Tibial nerve (tissue), 4 donors: ENCODE results near the gene CLSTN1. TPM values are rescaled to one million over a fixed set of nuclear protein-coding genes. Genes with fewer than 3 reads are reported as not detected.

Experiments
- DNase-seq, 2 donors: peaks; one replicate each; pipeline ENCODE4 v3.0.0-alpha.2; 2019; ENCODE audit warnings: low spot score in 2 of 2
- H3K27ac ChIP-seq, 4 donors: fragments of 200-600 bp; sonication (generic) in 3 of 4; one replicate each; pipeline ENCODE4 v1.5.1; 2017 to 2019; ENCODE audit warnings: mild to moderate bottlenecking in 1 of 4
- H3K27me3 ChIP-seq, 2 donors: fragments of 200-600 bp; sonication (generic) in 1 of 2; one replicate each; pipeline versions ENCODE4 v1.5.1 to v1.6.0; 2017 to 2019
- H3K36me3 ChIP-seq, 3 donors: fragments of 200-600 bp; sonication (generic); one replicate each; pipeline ENCODE4 v1.5.1; 2018 to 2019
- H3K4me1 ChIP-seq, 4 donors: fragments of 200-600 bp; sonication (generic) in 3 of 4; one replicate each; pipeline ENCODE4 v1.5.1; 2017 to 2019
- H3K4me3 ChIP-seq, 4 donors: fragments of 200-600 bp; sonication (generic) in 3 of 4; one replicate each; pipeline ENCODE4 v1.5.1; 2017 to 2019; ENCODE audit warnings: mild to moderate bottlenecking in 1 of 4, moderate library complexity in 1 of 4
- H3K9me3 ChIP-seq, 4 donors: fragments of 200-600 bp; sonication (generic) in 3 of 4; one replicate each; pipeline ENCODE4 v1.5.1; 2017 to 2019
- EP300 ChIP-seq, 2 donors: sonication (generic); formaldehyde crosslinking; IDR thresholded peaks; one replicate each; pipeline ENCODE4 v1.6.1; 2017; ENCODE audit warnings: antibody characterized with exemption in 2 of 2, mild to moderate bottlenecking in 1 of 2
- POLR2A ChIP-seq, 2 donors: fragments of 450-650 bp; IDR thresholded peaks; one replicate each; pipeline ENCODE4 v1.6.1; 2017; ENCODE audit warnings: antibody characterized with exemption in 2 of 2, mild to moderate bottlenecking in 2 of 2, moderate library complexity in 2 of 2
- WGBS, 2 donors: methylation state at CpG; one replicate each; pipeline ENCODE4 v1.1.5; 2018; 5-methylcytosine and 5-hydroxymethylcytosine counted together
- total RNA-seq, 4 donors: library from RNA; depleted of rRNA; stranded (reverse); fragments of >200 nt; gene quantifications; one replicate each; pipeline ENCODE4 v1.1.0, GENCODE V29; 2016
- TF ChIP-seq, protein P1 (sequence below), 5 experiments: fragments of 200-600 bp in 3 of 5; fragments of 450-650 bp in 2 of 5; sonication (generic) in 3 of 5; IDR thresholded peaks; one replicate each; pipeline ENCODE4 v1.5.1; 2016 to 2019; ENCODE audit warnings: antibody characterized with exemption in 5 of 5, mild to moderate bottlenecking in 3 of 5, moderate library complexity in 2 of 5

The CLSTN1 gene
- total RNA-seq, 4 donors from 2014 or later = 60.9 to 90.6 (median 72.5) TPM

DNA sequence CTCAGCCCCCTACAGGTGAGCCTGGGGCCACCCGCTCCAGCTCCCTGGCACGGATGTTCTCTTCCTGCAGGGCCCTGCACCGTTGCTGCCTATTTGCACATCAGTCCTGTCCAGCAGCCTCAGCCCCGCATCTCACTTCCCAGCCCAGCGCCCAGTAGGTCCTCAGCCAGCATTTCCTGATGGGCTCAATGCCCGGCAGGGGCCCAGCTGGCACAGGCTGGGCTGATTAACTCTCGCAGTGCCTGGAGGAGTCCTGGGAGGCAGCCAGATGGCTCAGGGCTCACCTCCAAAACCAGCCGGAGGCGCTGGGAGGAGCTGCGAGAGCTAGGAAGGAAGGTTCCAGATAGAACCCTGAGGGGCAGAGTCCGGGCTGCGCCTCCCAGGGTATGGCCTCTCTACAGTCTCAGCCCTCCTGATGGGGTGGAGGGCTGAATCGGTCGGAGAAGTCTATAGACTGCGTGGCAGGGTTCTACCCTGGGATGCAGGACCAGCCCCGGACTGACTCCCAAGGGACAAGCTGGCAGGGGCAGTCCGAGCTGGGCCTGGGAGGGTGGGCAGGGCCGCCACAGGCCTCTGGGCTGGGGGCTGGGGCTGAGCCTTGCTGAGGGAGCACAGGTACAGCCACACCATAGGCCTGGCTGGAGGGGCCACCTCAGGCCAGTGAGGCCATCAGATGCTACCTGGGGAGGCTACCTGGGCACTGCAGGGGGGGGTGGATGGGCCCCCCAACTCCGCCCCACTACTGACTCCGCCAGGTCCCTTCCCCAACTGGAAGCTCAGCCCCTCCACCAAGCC lies 19.2 kb upstream of the CLSTN1 start:
- Histone ChIP-seq H3K27me3 (no peaks in the 10 kb centered on the region), H3K27ac (no peak overlapping the region), H3K4me1 (peaks cover 0 to 19% (median 0%) of the 10 kb centered on the region in 4 donors), H3K9me3 (no peaks in the 10 kb centered on the region), H3K36me3 (no peaks in the 10 kb centered on the region), H3K4me3 (no peak overlapping the region)
- no peak for DNase-seq
- TF ChIP-seq EP300 (IDR thresholded peaks at IDR 0.05) = no peak
- TF ChIP-seq POLR2A (IDR thresholded peaks at IDR 0.05) = no peak
- TF ChIP-seq, protein P1, sequence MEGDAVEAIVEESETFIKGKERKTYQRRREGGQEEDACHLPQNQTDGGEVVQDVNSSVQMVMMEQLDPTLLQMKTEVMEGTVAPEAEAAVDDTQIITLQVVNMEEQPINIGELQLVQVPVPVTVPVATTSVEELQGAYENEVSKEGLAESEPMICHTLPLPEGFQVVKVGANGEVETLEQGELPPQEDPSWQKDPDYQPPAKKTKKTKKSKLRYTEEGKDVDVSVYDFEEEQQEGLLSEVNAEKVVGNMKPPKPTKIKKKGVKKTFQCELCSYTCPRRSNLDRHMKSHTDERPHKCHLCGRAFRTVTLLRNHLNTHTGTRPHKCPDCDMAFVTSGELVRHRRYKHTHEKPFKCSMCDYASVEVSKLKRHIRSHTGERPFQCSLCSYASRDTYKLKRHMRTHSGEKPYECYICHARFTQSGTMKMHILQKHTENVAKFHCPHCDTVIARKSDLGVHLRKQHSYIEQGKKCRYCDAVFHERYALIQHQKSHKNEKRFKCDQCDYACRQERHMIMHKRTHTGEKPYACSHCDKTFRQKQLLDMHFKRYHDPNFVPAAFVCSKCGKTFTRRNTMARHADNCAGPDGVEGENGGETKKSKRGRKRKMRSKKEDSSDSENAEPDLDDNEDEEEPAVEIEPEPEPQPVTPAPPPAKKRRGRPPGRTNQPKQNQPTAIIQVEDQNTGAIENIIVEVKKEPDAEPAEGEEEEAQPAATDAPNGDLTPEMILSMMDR (IDR thresholded peaks at IDR 0.05) = no peak
- 78 to 80% methylated on average over 15 to 20 of the region's 20 CpGs for WGBS, 2 donors

DNA sequence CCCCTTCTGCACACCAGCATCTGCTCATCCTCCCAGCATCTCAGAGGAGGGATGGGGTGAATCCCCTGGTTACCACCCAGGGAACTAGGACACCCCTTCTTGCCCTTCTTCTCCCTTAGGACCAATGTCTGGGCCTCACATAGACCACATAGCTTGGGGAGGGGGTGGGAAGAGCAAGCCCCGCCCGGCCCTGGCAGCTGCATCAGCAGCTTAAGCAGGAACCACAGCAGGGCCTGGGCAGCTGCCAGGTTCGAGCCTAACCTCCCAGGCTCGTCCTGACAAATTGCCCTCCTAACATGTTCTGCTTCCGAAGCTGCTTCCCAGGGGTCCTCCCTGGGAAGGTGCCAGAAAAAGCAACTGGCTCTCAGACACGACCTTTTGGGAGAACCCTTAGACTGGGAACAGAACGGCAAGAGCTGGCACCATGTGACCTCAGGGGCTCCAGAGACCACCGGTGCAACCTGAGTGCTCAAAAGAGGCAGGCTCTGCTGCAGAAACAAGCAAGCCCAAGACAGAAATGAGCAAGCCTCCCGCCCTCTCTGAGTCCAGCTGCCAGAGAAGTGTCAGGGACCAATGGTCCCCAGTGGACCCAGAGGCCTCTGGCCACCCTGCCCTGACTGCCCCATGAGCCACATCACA lies 18.4 kb upstream of the CLSTN1 start:
- DNase-seq = no peak
- WGBS, 2 donors = 33 to 49% methylated on average over 7 to 9 of the region's 9 CpGs
- Histone ChIP-seq H3K4me1 (peaks cover 0 to 19% (median 0%) of the 10 kb centered on the region in 4 donors), H3K9me3 (no peaks in the 10 kb centered on the region), H3K27me3 (no peaks in the 10 kb centered on the region), H3K27ac (no peak overlapping the region), H3K36me3 (no peaks in the 10 kb centered on the region), H3K4me3 (no peak overlapping the region)
- TF ChIP-seq POLR2A (IDR thresholded peaks at IDR 0.05) = no peak

DNA sequence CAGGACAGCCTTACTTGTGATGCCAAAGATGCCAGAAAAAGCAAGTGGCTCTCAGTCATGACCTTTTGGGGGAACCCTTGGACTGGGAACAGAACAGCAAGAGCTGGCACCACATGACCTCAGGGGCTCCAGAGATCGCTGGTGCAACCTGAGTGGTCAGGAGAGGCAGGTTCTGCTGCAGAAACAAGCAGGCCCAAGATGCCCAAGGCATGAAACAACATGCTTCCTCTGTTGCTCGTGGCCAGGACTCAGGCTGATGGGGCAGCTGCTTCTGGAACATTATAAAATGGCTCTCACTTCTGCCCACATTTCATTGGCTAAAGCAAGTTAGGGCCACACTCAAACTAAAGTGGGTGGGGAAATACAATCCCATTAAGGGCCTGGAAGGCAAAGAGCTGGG lies 17.7 kb upstream of the CLSTN1 start:
- no peaks in the 10 kb centered on the region for H3K27me3 ChIP-seq
- no peak overlapping the region for H3K27ac ChIP-seq
- H3K36me3 ChIP-seq = no peaks in the 10 kb centered on the region
- 80 to 87% methylated on average over 2 of the region's 2 CpGs for WGBS, 2 donors
- TF ChIP-seq POLR2A (IDR thresholded peaks at IDR 0.05) = no peak
- TF ChIP-seq, protein P1 (IDR thresholded peaks at IDR 0.05) = no peak
- H3K4me3 ChIP-seq = no peak overlapping the region
- no peaks in the 10 kb centered on the region for H3K9me3 ChIP-seq
- DNase-seq = no peak
- H3K4me1 ChIP-seq = peaks cover 0 to 19% (median 0%) of the 10 kb centered on the region in 4 donors

DNA sequence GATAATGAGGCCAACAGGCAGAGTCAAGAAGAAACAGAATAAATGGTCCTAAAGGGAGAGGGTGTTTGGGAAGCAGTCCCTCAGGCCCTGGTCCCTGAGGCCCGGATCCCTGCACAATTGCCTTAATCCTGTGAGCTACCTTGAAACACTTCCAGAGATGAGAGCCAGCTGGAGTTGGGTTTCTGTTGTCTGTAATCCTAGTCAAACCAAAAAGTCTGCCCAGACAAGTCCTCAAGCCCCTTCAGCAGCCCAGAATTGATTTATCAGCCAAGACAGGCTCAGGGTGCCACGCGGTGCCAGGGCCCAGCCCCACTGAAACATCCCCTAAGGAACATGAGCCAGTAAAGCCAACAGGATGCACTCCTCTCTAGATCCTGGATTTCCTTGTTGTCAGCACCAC lies 16.4 kb upstream of the CLSTN1 start:
- no peak for TF ChIP-seq POLR2A (IDR thresholded peaks at IDR 0.05)
- TF ChIP-seq EP300 (IDR thresholded peaks at IDR 0.05) = no peak
- TF ChIP-seq, protein P1 (IDR thresholded peaks at IDR 0.05) = no peak
- H3K36me3 ChIP-seq = no peaks in the 10 kb centered on the region
- 63 to 76% methylated on average over 3 of the region's 3 CpGs for WGBS, 2 donors
- H3K27me3 ChIP-seq = no peaks in the 10 kb centered on the region
- H3K4me1 ChIP-seq = peaks cover 0 to 28% (median 4%) of the 10 kb centered on the region in 4 donors
- no peak for DNase-seq
- no peak overlapping the region for H3K4me3 ChIP-seq
- H3K27ac ChIP-seq = no peak overlapping the region
- no peaks in the 10 kb centered on the region for H3K9me3 ChIP-seq

DNA sequence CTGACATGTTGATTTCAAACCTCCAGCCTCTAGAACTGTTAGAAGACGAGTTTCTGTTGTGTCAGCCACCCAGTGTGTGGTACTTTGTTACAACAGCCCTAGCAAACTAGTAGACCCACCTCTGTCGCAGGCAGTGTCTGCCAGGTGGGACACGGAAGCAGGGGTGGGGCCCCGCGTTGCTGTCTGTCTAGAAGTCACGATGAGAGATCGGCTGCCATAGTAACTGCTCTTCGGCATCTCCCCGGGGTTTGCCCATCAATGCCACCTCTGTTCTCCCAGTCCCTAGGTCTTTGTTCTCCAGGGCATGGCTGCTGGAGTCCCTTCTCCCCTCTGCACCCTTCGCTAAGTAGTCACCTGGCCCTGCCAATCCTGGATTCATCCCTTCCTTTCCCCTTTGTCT lies 15.2 kb upstream of the CLSTN1 start:
- TF ChIP-seq, protein P1 (IDR thresholded peaks at IDR 0.05) = no peak
- TF ChIP-seq EP300 (IDR thresholded peaks at IDR 0.05) (no peak), POLR2A (IDR thresholded peaks at IDR 0.05) (no peak)
- Histone ChIP-seq H3K36me3 (no peaks in the 10 kb centered on the region), H3K27me3 (no peaks in the 10 kb centered on the region), H3K4me1 (peaks cover 0 to 24% (median 4%) of the 10 kb centered on the region in 4 donors), H3K9me3 (no peaks in the 10 kb centered on the region), H3K4me3 (no peak overlapping the region), H3K27ac (no peak overlapping the region)
- WGBS, 2 donors = 55 to 64% methylated on average over 10 of the region's 10 CpGs
- no peak for DNase-seq
